ENCODE results near the gene MT1HL1. TPM values are rescaled to one million over a fixed set of nuclear protein-coding genes. Genes with fewer than 3 reads are reported as not detected.
A peak's percentile ranks its signal among the peaks of the same experiment; 100 is the strongest.

MT1HL1 gene
- total RNA-seq, 1 donor from 2014 or later: not detected

- Histone ChIP-seq H3K36me3 (no peaks in the 10 kb centered on the region), H3K4me3 (no peak overlapping the region), H3K9me3 (no peaks in the 10 kb centered on the region), H3K27ac (no peak overlapping the region), H3K27me3 (no peaks in the 10 kb centered on the region), H3K4me1 (no peaks in the 10 kb centered on the region)
- DNase-seq (ENCODE audit: low spot score in 2 of 2): no peak
- no peak for TF ChIP-seq CTCF (IDR thresholded peaks at IDR 0.05)
- intact Hi-C loops (cut with DNase I): loop anchor here (10.0 kb wide), 1 partner anchor 146 kb away; no protein-coding TSS in a partner anchor
Observed at GRCh38 chr1:237040823-237041222, 36.6 kb upstream of the MT1HL1 start.

GRCh38 chr1:237038211-237038610 is 34.0 kb upstream of the MT1HL1 start:
- TF ChIP-seq CTCF (IDR thresholded peaks at IDR 0.05): no peak
- peak overlapping the region; percentile 45 to 49 for H3K27ac ChIP-seq
- H3K4me3 ChIP-seq: peak overlapping the region in 1 of 2 donors; percentile 20
- no peaks in the 10 kb centered on the region for H3K36me3 ChIP-seq
- DNase-seq (ENCODE audit: low spot score in 2 of 2): no peak
- intact Hi-C loops (cut with DNase I): no loop called here
- H3K4me1 ChIP-seq: peaks cover 0 to 2% of the 10 kb centered on the region in 2 donors
- H3K27me3 ChIP-seq: no peaks in the 10 kb centered on the region
- no peaks in the 10 kb centered on the region for H3K9me3 ChIP-seq

GRCh38 chr1:237035759-237036158 is 31.5 kb upstream of the MT1HL1 start:
- intact Hi-C loops (cut with DNase I): no loop called here
- no peak for DNase-seq (ENCODE audit: low spot score in 2 of 2)
- H3K36me3 ChIP-seq: no peaks in the 10 kb centered on the region
- H3K4me3 ChIP-seq: no peak overlapping the region
- TF ChIP-seq CTCF (IDR thresholded peaks at IDR 0.05): no peak
- no peaks in the 10 kb centered on the region for H3K27me3 ChIP-seq
- H3K9me3 ChIP-seq: no peaks in the 10 kb centered on the region
- no peak overlapping the region for H3K27ac ChIP-seq
- peaks cover 4 to 26% of the 10 kb centered on the region in 2 donors for H3K4me1 ChIP-seq

- no peaks in the 10 kb centered on the region for H3K27me3 ChIP-seq
- H3K4me3 ChIP-seq: no peak overlapping the region
- no peak for DNase-seq (ENCODE audit: low spot score in 2 of 2)
- H3K4me1 ChIP-seq: peaks cover 4 to 27% of the 10 kb centered on the region in 2 donors
- no peak for TF ChIP-seq CTCF (IDR thresholded peaks at IDR 0.05)
- no peaks in the 10 kb centered on the region for H3K36me3 ChIP-seq
- intact Hi-C loops (cut with DNase I): no loop called here
- H3K27ac ChIP-seq: peak overlapping the region; percentile 53 to 77
- H3K9me3 ChIP-seq: no peaks in the 10 kb centered on the region
Observed at GRCh38 chr1:237033804-237034203, 29.6 kb upstream of the MT1HL1 start.

GRCh38 chr1:237033061-237033460 is 28.8 kb upstream of the MT1HL1 start:
- H3K27me3 ChIP-seq: no peaks in the 10 kb centered on the region
- H3K4me3 ChIP-seq: no peak overlapping the region
- DNase-seq (ENCODE audit: low spot score in 2 of 2): no peak
- intact Hi-C loops (cut with DNase I): no loop called here
- H3K27ac ChIP-seq: peak overlapping the region; percentile 53 to 77
- no peaks in the 10 kb centered on the region for H3K36me3 ChIP-seq
- H3K9me3 ChIP-seq: no peaks in the 10 kb centered on the region
- TF ChIP-seq CTCF (IDR thresholded peaks at IDR 0.05): no peak
- H3K4me1 ChIP-seq: peaks cover 4 to 27% of the 10 kb centered on the region in 2 donors

- Histone ChIP-seq H3K27ac (peak overlapping the region; percentile 57 to 77), H3K4me1 (peaks cover 4 to 27% of the 10 kb centered on the region in 2 donors), H3K4me3 (peak overlapping the region in 1 of 2 donors; percentile 41), H3K36me3 (no peaks in the 10 kb centered on the region), H3K27me3 (no peaks in the 10 kb centered on the region), H3K9me3 (no peaks in the 10 kb centered on the region)
- intact Hi-C loops (cut with DNase I): loop anchor here (1.0 kb wide), 1 partner anchor 20 kb away; no protein-coding TSS in a partner anchor
- TF ChIP-seq CTCF (IDR thresholded peaks at IDR 0.05): no peak
- no peak for DNase-seq (ENCODE audit: low spot score in 2 of 2)
Observed at GRCh38 chr1:237032029-237032428, 27.8 kb upstream of the MT1HL1 start.

All from ascending aorta (tissue), 2 donors.